Suprapubic skin (tissue), 3 donors: ENCODE measurements around the gene SYT13.

Source experiments
- EP300 ChIP-seq: sonication (generic); formaldehyde crosslinking; IDR thresholded peaks from one replicate; pipeline ENCODE4 v1.6.1; 2017; ENCODE audit warnings: antibody characterized with exemption
- TF ChIP-seq, protein P1 (sequence below), 2 donors: fragments of 200-600 bp in 1 of 2; fragments of 450-650 bp in 1 of 2; sonication (generic) in 1 of 2; IDR thresholded peaks; one replicate each; pipeline ENCODE4 v1.5.1; 2016 to 2019; ENCODE audit warnings: antibody characterized with exemption in 2 of 2, mild to moderate bottlenecking in 1 of 2, moderate library complexity in 1 of 2

DNA sequence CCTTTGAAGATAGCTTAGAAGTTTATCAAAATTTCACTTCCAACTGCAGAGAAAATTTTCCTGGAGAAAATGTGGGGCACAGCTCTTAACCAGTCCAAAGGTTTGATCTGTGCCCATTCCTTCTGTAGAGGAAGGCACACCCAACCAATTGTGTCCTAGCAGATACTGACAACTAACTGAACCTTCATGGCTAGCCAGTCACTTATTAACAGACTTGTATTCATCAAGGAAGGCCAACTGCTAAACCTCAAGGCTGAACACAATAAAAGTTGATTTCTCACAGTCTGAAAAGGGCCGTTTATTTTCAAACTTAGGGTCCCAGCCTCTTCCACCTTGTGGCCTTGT lies 19.5 kb downstream of the SYT13 start:
- TF ChIP-seq, protein P1, sequence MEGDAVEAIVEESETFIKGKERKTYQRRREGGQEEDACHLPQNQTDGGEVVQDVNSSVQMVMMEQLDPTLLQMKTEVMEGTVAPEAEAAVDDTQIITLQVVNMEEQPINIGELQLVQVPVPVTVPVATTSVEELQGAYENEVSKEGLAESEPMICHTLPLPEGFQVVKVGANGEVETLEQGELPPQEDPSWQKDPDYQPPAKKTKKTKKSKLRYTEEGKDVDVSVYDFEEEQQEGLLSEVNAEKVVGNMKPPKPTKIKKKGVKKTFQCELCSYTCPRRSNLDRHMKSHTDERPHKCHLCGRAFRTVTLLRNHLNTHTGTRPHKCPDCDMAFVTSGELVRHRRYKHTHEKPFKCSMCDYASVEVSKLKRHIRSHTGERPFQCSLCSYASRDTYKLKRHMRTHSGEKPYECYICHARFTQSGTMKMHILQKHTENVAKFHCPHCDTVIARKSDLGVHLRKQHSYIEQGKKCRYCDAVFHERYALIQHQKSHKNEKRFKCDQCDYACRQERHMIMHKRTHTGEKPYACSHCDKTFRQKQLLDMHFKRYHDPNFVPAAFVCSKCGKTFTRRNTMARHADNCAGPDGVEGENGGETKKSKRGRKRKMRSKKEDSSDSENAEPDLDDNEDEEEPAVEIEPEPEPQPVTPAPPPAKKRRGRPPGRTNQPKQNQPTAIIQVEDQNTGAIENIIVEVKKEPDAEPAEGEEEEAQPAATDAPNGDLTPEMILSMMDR (IDR thresholded peaks at IDR 0.05): no peak
- TF ChIP-seq EP300: no peak
